DND-41 (cell line): ENCODE results near the gene DMPK.

Experiments used
- CTCF ChIP-seq: IDR thresholded peaks from 2 replicates; pipeline ENCODE4 v1.5.1; 2012; ENCODE audit warnings: borderline replicate concordance, low read length, moderate library complexity, mild to moderate bottlenecking; ENCODE audit not compliant: poor library complexity, severe bottlenecking; ENCODE audit errors: extremely low read depth
- EZH2 ChIP-seq: IDR thresholded peaks from 3 replicates; pipeline ENCODE4 v1.6.1; 2012; ENCODE audit warnings: borderline replicate concordance, low read depth, mild to moderate bottlenecking, moderate library complexity, low read length, inconsistent platforms; ENCODE audit not compliant: severe bottlenecking

GRCh38 chr19:45816236-45817009 is 34.1 kb upstream of the DMPK start:
- TF ChIP-seq CTCF (no peak), EZH2 (no peak)
